HG02852 (cell line): ENCODE measurements around the gene GAK.

Source experiments
- ATAC-seq: cut with Tn5 transposase; IDR thresholded peaks from one replicate; pipeline ENCODE4 v1.9.1; 2021; ENCODE audit warnings: mild to moderate bottlenecking, moderate library complexity; ENCODE audit not compliant: unreplicated experiment

The GAK gene

DNA sequence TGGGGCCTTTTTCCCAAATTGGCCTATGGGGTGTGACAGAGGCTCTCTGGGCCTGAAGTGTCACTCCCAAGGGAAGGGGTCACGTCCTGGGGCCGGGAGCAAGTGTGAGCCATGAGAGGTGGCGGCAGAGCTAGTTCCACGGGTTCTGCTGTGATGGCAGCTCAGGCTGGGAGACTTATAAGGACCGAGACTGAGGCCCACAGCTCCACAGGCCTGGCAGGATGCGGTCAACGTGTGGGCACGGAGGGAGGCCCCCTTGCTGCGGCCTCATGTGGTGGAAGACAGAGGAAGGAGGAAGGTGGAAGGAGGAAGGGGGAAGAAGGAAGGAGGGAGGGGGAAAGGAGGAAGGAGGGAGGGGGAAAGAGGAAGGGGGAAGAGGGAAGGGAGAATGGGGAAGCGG is 99.0 kb downstream of the GAK start:
- no peak for ATAC-seq

DNA sequence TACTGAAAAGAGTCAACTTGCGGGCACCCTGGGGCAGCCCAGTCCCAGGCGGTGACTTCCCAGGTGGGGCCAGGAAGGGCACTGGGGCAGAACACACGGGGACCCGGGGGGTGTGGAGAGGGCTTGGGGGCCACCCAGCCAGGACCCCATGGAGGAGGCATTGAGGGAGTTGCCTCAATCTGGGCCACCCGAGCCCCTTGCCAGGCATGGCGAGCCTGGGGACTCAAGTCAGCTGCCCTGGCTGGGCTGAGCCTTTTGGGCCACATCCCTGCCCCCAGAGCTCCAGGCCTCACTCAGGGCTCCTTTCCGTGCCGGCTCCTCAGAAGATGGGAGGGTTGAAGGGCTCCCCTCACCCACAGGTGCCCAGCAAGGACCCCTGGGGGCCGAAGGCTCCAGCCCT is 99.6 kb downstream of the GAK start:
- no peak for ATAC-seq

GRCh38 chr4:832108-832507 is 100.0 kb downstream of the GAK start:
- no peak for ATAC-seq

DNA sequence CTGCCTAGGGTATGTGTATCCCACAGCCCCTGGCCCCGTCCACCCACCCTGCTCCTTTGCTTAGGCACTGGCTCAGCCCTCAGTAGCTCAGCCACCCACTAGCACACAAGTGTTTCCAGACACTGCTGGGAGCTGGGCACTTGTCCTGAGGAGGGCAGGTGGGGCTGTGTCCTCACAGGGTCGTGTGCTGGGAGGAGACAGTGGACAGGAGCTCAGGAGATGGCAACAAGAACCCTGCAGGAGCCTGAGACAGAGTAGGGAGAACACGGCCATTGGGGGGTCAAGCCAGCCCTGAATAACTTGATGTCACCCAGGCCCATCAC is 100.7 kb downstream of the GAK start:
- ATAC-seq = no peak

DNA sequence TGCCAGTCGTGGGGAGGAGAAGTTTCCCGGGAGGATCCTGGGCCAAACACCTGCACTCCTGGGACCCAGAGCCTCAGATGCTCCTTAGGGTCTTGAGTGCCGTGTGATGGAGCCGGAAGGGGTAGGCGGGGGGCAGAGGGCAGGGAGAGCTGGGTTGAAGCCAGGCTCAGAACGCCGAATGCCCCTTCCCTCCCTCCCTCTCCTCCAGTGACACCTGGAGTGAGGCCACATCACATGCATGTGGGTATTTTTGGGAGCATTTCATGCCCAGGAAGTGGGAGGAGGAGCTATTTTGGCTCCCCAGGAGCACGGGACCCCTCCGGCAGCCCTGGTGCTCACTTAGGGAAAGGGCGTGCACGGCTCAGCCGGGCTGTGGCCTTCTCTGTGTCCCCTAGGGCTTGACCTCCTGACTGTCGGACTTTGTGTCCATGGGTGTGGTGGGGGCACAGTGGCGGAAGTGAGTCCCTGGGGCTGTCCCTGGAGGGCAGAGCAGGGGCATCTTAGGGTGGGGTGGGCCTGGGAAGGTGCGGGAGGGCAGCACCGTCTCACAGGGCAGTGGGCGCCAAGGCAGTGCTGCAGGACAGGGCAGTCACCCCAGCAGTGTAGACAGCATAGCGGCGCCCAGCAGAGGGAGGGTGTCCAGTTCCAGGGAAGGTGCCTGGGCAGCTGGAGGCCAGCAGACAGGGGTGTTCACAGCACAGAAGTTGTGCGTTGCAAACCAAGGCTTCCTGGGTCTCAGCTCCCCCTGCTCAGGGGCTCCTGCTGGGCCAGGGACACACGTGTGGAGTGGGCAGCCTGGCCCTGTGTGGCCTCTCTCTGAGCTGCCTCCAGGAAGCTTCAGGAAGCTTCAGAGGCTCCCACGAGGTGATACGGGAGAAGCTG is 101.3 kb downstream of the GAK start:
- no peak for ATAC-seq

GRCh38 chr4:829761-830600 is 102.1 kb downstream of the GAK start:
- ATAC-seq = no peak

GRCh38 chr4:829291-829690 is 102.8 kb downstream of the GAK start:
- no peak for ATAC-seq

DNA sequence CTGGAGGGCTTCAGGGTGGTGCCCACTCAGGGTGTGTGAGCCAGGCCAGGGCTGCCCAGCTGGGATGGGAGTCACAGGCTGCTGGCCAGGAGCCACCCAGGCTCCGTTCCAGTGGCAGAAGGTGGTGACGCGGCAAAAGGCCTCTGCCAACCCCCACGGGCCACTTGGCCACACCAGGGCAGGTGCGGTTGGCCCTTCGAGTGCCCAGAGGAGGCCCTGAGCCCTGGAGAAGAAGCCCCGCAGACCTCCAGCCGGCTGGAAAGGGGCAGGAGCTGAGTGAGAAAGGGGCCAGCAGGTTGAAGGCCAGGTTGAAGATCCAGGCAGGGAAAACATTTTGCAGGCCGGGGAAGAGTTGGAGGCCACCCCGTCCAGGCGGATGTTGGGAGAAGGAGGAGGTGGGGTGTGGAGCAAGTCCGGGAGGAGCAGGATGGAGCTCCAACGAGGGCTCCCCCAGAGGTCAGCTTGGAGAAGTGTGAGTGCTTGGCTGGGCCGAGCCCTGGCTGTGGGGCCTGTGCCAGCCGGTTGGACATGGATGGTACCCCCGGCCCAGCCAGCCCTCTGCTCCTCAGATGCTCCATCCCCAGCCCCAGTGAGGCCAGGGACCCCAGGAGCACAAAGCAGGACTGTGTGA is 103.4 kb downstream of the GAK start:
- ATAC-seq = no peak

- no peak for ATAC-seq
Measured at GRCh38 chr4:827209-828081, 104.7 kb downstream of the GAK start.

DNA sequence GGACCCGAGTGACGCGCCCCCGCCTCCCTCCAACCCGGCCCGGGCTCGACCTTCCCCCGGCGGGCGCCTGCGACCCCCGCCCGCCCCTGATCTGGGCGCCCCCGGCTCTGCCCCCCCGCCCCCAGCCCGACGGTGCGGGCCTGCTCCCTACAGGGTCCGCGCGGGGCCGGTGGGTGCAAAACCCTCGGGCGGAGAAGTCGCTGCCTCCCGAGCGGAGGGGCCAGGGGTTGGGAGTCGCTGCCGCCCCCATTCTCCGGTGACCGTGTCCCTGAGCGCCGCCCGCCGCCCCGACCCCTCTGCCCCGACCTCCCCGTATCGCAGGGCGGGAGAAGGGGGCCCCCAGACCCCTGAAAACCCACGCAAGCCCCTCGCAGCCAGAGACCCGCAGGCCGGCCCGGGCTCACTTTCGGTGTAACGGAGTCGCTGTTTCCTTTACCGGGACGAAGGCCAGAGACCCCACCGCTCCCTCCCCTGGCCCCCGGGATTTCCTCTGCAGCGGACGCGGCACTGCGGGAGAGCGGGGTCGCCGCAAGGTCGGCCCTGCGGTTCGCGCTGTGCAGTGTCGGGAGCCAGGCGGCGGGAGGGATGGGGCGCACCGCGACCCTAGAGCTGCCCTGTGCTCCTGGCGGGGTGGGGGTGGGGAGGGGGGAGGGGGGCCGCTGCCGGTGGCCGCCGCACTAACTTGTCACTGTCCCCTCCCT is 105.5 kb downstream of the GAK start:
- no peak for ATAC-seq

- ATAC-seq = no peak
Measured at GRCh38 chr4:825971-826330, 106.2 kb downstream of the GAK start, which contains the start of gene CPLX1. Gene CPLX1, minus strand, starts transcription at chr4:826129. Its CDS starts 1,607 bp downstream, at chr4:824522.

DNA sequence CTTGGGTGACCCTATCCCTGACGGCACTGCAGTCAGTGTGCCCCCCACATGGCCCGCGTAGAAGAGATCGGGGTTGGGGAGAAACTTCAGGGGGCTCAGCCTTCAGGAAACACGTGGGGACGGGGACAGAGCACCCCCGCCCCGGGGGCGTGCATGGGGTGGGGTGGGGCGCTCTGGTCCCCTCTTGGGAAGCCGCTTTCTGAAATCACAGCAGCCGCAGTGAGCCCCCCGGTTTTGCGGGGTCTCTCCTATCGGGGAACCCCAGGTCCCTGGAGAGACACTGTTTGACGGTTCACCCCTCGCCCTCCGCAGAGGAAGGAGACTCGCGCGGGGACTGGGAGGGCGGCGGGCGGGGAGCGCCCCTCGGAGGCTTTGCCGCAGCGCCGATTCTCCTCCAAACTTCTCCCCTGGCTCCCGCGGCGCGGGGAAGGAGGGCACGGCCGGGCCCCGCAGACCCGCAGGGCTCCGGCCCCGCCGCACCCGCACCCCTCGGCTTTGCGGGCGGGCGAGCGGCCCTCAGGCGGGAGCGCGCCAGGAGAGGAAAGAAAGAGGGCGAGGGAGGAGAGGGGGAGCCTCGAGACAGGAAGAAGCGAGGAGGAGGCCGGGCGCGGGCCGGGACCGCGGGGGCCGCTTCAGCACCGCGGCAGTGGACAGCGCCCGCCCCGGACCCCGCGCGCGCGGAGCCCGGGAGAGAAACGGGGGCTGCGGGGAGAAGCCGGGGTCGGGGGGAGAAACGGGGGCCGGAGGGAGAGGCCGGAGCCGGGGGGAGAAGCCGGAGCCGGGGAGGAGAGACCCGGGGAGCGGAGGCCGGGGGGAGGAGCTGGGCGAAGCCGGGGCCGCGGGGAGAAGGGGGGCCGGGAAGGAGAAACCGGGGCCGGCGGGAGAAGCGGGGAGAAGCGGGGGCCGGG is 106.8 kb downstream of the GAK start:
- no peak for ATAC-seq

DNA sequence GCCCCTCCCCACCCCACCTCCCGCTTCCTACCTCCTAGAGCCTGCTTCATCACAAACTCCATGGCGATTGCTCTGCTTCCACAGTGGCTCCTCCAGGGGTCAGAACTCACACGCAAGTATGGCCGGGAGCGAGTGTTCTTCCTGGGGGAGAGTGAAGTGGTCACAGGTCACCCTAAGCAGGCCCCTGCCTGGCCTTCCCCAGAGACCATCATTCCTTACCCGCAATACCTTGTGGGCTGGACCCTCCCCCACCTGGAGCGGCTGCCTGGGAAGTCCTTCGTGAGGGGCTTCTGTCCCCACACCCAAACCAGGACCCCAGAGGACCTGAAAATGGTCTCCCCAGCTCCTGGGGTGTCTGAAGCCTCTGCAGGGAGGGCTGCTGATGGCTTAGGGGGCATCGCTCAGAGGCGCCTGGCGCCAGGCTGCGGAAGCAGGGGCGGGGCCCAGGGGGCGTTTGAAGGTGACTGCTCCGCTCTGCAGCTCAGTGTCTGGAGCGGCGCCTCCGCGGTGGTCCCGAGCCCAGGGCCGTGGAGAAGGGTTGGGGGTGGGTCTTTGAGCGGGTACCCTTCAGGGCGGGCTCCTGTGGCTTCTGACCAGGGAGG is 107.6 kb downstream of the GAK start:
- no peak for ATAC-seq

DNA sequence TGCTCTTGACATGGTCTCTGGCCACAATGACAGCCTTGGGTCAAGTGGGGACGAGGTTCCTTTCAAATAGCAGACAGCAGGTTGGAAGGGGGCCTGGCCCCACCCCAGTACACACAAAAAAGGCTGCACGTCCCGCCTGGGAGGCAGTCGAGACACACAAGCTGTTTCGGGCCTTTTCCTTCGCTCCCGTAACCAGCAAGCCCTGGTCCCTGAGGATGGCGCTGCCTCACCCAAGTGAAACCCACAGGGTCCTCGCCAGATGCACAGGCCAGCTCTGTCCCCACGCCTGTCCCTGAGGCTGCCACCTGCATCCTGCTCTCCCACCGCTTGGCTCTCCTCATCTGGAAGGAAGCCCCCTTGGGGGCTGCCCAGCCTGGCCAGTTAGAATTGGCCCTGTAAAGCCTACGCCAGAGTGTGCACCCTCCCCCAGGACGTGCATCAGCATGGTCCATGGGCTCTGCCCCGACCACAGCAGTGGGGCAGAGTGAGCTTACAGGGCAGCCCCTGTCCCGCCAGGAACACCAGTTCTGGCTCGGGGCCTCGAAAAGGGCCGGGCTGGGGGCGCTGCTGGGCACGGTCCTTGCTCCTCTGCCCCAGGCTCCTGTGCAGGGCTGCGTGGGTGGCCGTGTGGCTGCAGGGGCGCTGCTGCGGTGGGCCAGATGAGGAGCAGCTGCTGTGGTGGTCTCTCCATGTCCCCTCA is 108.2 kb downstream of the GAK start:
- no peak for ATAC-seq

- ATAC-seq = no peak
Measured at GRCh38 chr4:823176-823760, 108.8 kb downstream of the GAK start.

GRCh38 chr4:822361-823175 is 109.5 kb downstream of the GAK start:
- no peak for ATAC-seq

- ATAC-seq = no peak
Measured at GRCh38 chr4:821631-822030, 110.5 kb downstream of the GAK start.
